ENCODE results near the gene CYB5D1.

GRCh38 chr17:7882629-7883028 is 24.8 kb downstream of the CYB5D1 start:
- TF ChIP-seq CTCF (conservative IDR thresholded peaks at IDR 0.05 in 1 of 2, IDR thresholded peaks at IDR 0.05 in 1 of 2; ENCODE audit: low read depth in 1 of 2, low read length in 2 of 2) (no peak), EZH2 (IDR thresholded peaks at IDR 0.05; ENCODE audit: low read length, missing control alignments) (no peak)

All from fibroblast of lung (primary cell).